GM23248 (cell line): ENCODE data around the gene ADGRG1. TPM values are rescaled to one million over a fixed set of nuclear protein-coding genes. Genes with fewer than 3 reads are reported as not detected.

Source experiments
- DNase-seq: peaks from one replicate; pipeline ENCODE4 v3.0.0-alpha.2; 2015
- H2AFZ ChIP-seq: fragments of 200-600 bp; sonication (generic); 2 replicates; pipeline ENCODE4 v1.6.1; 2016; ENCODE audit warnings: antibody characterized with exemption
- H3F3A ChIP-seq: fragments of 200-600 bp; sonication (generic); 2 replicates; pipeline ENCODE4 v1.6.1; 2016; ENCODE audit warnings: mild to moderate bottlenecking, antibody characterized with exemption, mixed run types; ENCODE audit not compliant: insufficient read depth
- H3K27ac ChIP-seq: fragments of 200-600 bp; sonication (generic); 2 replicates; pipeline ENCODE4 v1.5.1; 2016; ENCODE audit warnings: mild to moderate bottlenecking
- H3K27me3 ChIP-seq: fragments of 200-600 bp; sonication (generic); replicated peaks from 2 replicates; pipeline ENCODE4 v1.6.1; 2016; ENCODE audit warnings: mild to moderate bottlenecking; ENCODE audit not compliant: insufficient read depth
- H3K36me3 ChIP-seq: fragments of 200-600 bp; sonication (generic); 2 replicates; pipeline ENCODE4 v1.6.1; 2016; ENCODE audit warnings: low read depth, mild to moderate bottlenecking
- H3K4me1 ChIP-seq: fragments of 200-600 bp; sonication (generic); 2 replicates; pipeline ENCODE4 v1.6.1; 2016; ENCODE audit warnings: mild to moderate bottlenecking; ENCODE audit not compliant: insufficient read depth
- H3K4me2 ChIP-seq: fragments of 200-600 bp; sonication (generic); one replicate; pipeline ENCODE4 v1.6.1; 2016; ENCODE audit warnings: mild to moderate bottlenecking; ENCODE audit not compliant: unreplicated experiment
- H3K4me3 ChIP-seq: fragments of 200-600 bp; sonication (generic); 2 replicates; pipeline ENCODE4 v1.5.1; 2016; ENCODE audit warnings: mild to moderate bottlenecking
- H3K79me2 ChIP-seq: fragments of 200-600 bp; sonication (generic); 2 replicates; pipeline ENCODE4 v1.6.1; 2016; ENCODE audit warnings: mild to moderate bottlenecking; ENCODE audit not compliant: insufficient read depth
- H3K9ac ChIP-seq: fragments of 200-600 bp; sonication (generic); 2 replicates; pipeline ENCODE4 v1.6.1; 2016; ENCODE audit warnings: mild to moderate bottlenecking
- H3K9me2 ChIP-seq: fragments of 200-600 bp; sonication (generic); 2 replicates; pipeline ENCODE4 v1.6.1; 2016; ENCODE audit warnings: mixed run types, mild to moderate bottlenecking, moderate library complexity; ENCODE audit not compliant: insufficient read depth
- H3K9me3 ChIP-seq: fragments of 200-600 bp; sonication (generic); one replicate; pipeline ENCODE4 v1.6.1; 2017; ENCODE audit warnings: low read depth
- H4K20me1 ChIP-seq: fragments of 200-600 bp; sonication (generic); 2 replicates; pipeline ENCODE4 v1.6.0; 2016; ENCODE audit not compliant: insufficient read depth
- EZH2 ChIP-seq: fragments of 200-600 bp; sonication (generic); IDR thresholded peaks from 2 replicates; pipeline ENCODE4 v1.6.1; 2018; ENCODE audit warnings: antibody characterized with exemption, mild to moderate bottlenecking; ENCODE audit not compliant: insufficient read depth, poor library complexity, severe bottlenecking
- EZH2phosphoT487 ChIP-seq: fragments of 200-600 bp; sonication (generic); IDR thresholded peaks from 2 replicates; pipeline ENCODE4 v1.6.1; 2018; ENCODE audit warnings: antibody characterized with exemption, moderate library complexity, mild to moderate bottlenecking, low read depth; ENCODE audit not compliant: insufficient read depth
- WGBS, 2 experiments: methylation state at CpG; one replicate each; pipeline ENCODE4 v1.1.6; 2015 to 2017; ENCODE audit warnings: low lambda C conversion rate in 2 of 2, low coverage in 1 of 2; ENCODE audit errors: missing lambda C conversion rate in 2 of 2; 5-methylcytosine and 5-hydroxymethylcytosine counted together
- in situ Hi-C: fragments of 300-500 bp; cut with MboI; formaldehyde crosslinking; loops from 2 replicates; pipeline ENCODE4 v1.15.0; 2020
- polyA plus RNA-seq: library from polyadenylated mRNA; unstranded; fragments of >200 nt; fragmentation: Nextera tagmentation; extraction: Ambion mirVana; gene quantifications from 2 replicates; pipeline ENCODE4 v1.2.1, GENCODE V29; 2016
- total RNA-seq: library from RNA; depleted of rRNA; stranded (reverse); fragments of >200 nt; shearing (Covaris generic); gene quantifications from 2 replicates; pipeline ENCODE4 v1.2.3, GENCODE V29; 2014; rRNA removed

The ADGRG1 gene
- total RNA-seq (0.54 and 0.89 TPM in 2 replicates), polyA plus RNA-seq (0.58 and 1.2 TPM in 2 replicates)

- Histone ChIP-seq H3K27me3 (no peaks in the 10 kb centered on the region), H3K27ac (peak within 1 kb of the TSS; percentile 89), H3K4me3 (peak within 1 kb of the TSS; percentile 49), H3K79me2 (no peaks in the 10 kb centered on the region), H2AFZ (peak within 1 kb of the TSS; percentile 42; the same call in 1 of the 2 replicates), H3K9me3 (no peaks in the 10 kb centered on the region), H3K36me3 (no peaks in the 10 kb centered on the region), H3K4me2 (peak within 1 kb of the TSS; percentile 68), H3K4me1 (peaks cover 19% of the 10 kb centered on the region), H4K20me1 (no peaks in the 10 kb centered on the region), H3F3A (peaks cover 4% of the 10 kb centered on the region; the same call in 1 of the 2 replicates), H3K9ac (peak within 1 kb of the TSS; percentile 79), H3K9me2 (no peaks in the 10 kb centered on the region)
- TF ChIP-seq EZH2 (no peak), EZH2phosphoT487 (no peak)
- DNase-seq: peak; percentile 98
- in situ Hi-C loops: no loop called here
- 2 to 4% methylated on average over 29 to 30 of the region's 32 CpGs for WGBS, 2 experiments
These were observed at the start of gene ADGRG1 for GRCh38 chr16:57628008-57628781. Gene ADGRG1, plus strand, starts transcription at chr16:57628630. Its CDS starts 21,658 bp downstream, at chr16:57650288.

DNA sequence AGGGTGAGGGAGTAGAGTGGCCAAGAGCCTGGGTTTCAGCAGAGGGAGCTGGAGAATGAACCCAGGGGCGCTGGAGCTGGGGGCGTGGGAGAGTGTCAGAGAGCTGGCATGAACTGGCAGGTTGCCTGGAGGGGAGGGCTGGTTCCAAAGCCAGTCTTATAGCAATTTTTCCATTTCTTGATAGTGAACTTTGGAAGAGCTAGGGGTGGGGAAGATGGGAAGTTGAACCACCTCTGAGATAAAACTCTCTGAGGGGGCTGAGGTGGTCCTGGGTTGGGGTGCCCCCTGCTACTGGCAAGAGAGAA lies 49.1 kb upstream of the ADGRG1 start:
- Histone ChIP-seq H3F3A (no peaks in the 10 kb centered on the region), H3K79me2 (no peaks in the 10 kb centered on the region), H3K4me1 (no peaks in the 10 kb centered on the region), H3K4me2 (no peak overlapping the region), H3K4me3 (no peak overlapping the region), H3K27me3 (no peaks in the 10 kb centered on the region; the same call in 1 of the 2 replicates), H3K36me3 (no peaks in the 10 kb centered on the region), H3K9me3 (no peaks in the 10 kb centered on the region), H3K9ac (no peak overlapping the region), H3K9me2 (no peaks in the 10 kb centered on the region), H3K27ac (no peak overlapping the region), H4K20me1 (no peaks in the 10 kb centered on the region), H2AFZ (no peak overlapping the region)
- DNase-seq: no peak
- TF ChIP-seq EZH2: no peak
- TF ChIP-seq EZH2phosphoT487: no peak
- in situ Hi-C loops: no loop called here
- WGBS, 2 experiments: 19 to 29% methylated on average over 2 of the region's 2 CpGs

DNA sequence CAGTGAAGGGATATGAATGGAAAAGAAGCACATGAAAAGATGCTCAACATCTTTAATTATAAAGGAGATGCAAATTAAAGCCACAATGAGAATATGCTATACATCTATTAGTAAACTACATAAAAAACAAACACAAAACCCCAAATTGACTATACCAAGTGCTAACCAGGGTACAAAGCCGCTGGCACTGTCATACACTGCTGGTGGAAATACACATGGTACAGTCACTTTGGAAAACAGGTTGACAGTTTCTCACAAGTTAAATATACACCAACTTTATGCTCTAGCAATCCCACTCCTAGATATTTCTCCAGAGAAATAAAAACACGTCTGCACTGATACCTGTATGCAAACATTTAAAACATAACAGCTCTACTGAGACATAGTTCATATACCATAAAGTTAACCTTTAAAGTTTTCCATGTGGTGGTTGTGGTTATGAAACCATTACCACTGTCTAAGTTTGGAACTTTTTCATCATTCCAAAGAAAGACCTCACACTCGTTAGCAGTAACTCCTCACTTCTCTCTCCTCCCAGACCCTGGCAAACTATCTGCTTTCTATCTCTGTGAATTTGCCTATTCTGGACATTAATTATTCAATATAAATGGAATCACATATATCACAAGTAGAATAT lies 43.3 kb upstream of the ADGRG1 start:
- Histone ChIP-seq H3K27me3 (no peaks in the 10 kb centered on the region; the same call in 1 of the 2 replicates), H2AFZ (no peak overlapping the region), H3K4me1 (peaks cover 2% of the 10 kb centered on the region), H3K4me3 (no peak overlapping the region), H3K79me2 (no peaks in the 10 kb centered on the region), H3F3A (no peaks in the 10 kb centered on the region), H3K9ac (no peak overlapping the region), H3K4me2 (no peak overlapping the region), H3K9me2 (no peaks in the 10 kb centered on the region), H3K36me3 (no peaks in the 10 kb centered on the region), H3K9me3 (no peaks in the 10 kb centered on the region), H4K20me1 (no peaks in the 10 kb centered on the region), H3K27ac (no peak overlapping the region)
- no peak for TF ChIP-seq EZH2
- in situ Hi-C loops: loop anchor here (10.0 kb wide), 1 partner anchor 130 kb away; no protein-coding TSS in a partner anchor
- DNase-seq: no peak
- 34% methylated on average over 3 of the region's 3 CpGs for WGBS, 2 experiments

DNA sequence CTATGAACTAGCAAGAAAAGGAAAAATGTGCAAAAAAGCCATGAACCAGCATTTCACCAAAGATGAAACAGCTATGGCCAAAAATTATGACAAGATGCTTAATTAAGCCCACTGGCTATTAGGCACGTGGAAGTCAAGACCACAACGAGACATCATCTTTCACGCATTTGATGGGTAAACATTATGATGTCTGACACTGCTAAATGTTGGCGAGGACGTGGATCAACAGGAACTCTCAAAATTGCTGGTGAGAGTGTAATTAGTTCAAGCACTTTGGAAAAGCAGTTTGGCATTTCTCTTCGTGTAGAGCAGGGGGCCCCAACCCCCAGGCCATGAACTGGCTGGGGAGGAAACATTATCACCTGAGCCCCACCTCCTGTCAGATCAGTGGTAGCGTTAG lies 39.6 kb upstream of the ADGRG1 start:
- no peak for DNase-seq
- Histone ChIP-seq H3F3A (peaks cover 14% of the 10 kb centered on the region), H3K27me3 (no peaks in the 10 kb centered on the region), H3K9me3 (no peaks in the 10 kb centered on the region), H3K4me1 (peaks cover 20% of the 10 kb centered on the region), H4K20me1 (no peaks in the 10 kb centered on the region), H3K4me3 (no peak overlapping the region), H3K4me2 (no peak overlapping the region), H3K9ac (no peak overlapping the region), H3K9me2 (no peaks in the 10 kb centered on the region), H3K36me3 (no peaks in the 10 kb centered on the region), H2AFZ (no peak overlapping the region), H3K79me2 (no peaks in the 10 kb centered on the region), H3K27ac (no peak overlapping the region)
- in situ Hi-C loops: loop anchor here (10.0 kb wide), 1 partner anchor 126 kb away; no protein-coding TSS in a partner anchor
- WGBS, 2 experiments: 71 to 82% methylated on average over 7 of the region's 7 CpGs
- TF ChIP-seq EZH2: no peak
- no peak for TF ChIP-seq EZH2phosphoT487
